ENCODE results near the gene INSIG1.

The INSIG1 gene

DNA sequence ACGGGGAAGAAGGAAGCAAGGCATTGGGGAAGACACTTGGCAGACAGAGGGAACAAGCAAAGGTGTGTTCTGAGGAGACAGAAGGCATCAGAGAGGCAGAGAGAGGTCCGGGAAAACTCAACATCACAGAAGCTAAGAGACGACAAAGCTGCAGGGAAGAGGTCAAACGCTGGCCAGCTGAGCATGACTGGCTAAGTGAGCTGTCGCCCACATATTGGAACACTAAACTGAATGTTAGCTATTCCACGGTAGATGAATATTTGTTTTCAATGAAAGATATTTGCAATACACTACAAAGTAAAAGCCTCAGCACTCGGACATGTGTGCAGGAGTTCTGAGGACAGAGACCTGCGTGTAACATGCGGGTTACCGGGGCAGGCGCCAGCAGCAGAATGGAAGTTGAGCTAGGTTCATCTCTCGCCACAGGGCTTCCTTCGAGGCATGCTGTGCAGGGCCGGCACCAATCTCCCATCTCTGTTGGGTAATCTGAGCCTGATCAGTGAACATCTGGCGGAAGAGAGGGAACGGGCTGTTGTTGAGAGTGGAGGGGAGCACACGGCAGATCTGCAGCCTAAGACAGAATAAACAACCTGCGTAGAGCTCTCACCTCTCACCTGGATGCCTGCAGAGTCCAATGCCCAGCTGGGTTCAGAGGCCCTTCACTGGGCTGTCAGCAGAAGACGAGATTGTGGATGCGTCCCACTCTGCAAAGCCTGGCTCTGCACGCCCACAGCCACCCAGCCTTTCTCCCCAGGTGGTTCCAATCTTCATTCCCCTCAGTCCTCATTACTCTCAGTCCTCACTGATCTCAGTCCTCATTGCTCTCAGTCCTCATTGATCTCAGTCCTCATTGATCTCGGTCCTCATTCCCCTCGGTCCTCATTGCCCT is 35.9 kb downstream of the INSIG1 start:
- peak; percentile 81 for DNase-seq

DNA sequence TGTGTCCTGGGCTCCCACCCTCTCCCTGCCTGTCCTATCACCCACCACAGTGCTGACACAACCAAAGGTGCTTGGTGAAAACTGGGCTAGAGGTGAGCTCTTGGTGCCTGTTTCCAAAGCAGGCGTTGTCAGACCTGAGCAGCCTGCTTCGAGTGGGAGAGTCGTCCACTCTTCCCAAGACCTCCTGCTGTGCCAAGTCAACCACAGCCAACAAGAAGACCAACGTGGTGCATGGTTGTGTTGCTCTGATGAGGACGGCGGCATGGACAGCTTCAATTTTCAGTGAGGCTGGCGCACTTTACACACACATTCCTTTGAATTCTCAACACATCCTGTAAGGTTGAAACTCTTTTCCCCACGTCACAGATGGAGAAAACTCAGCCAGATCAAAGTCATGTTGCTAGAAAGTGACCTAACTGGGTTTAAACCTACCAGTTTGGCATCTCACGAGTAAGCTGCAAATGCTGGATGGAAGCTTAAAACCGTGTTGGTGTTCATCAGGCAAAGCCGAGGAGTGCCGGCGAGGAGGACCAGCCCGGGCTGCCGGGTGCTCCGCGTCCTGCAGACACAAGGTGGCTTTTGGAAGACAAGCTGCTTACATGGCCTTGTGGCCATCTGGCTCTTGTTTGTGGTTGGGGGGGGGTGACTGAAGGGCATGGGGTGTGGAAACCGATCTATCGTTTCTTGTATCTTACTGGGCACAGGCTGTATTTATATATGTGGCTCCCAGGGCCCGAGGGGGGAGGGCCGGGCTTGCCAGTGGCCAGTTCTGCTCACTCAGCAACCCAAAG is 39.3 kb downstream of the INSIG1 start:
- no peak for DNase-seq

DNA sequence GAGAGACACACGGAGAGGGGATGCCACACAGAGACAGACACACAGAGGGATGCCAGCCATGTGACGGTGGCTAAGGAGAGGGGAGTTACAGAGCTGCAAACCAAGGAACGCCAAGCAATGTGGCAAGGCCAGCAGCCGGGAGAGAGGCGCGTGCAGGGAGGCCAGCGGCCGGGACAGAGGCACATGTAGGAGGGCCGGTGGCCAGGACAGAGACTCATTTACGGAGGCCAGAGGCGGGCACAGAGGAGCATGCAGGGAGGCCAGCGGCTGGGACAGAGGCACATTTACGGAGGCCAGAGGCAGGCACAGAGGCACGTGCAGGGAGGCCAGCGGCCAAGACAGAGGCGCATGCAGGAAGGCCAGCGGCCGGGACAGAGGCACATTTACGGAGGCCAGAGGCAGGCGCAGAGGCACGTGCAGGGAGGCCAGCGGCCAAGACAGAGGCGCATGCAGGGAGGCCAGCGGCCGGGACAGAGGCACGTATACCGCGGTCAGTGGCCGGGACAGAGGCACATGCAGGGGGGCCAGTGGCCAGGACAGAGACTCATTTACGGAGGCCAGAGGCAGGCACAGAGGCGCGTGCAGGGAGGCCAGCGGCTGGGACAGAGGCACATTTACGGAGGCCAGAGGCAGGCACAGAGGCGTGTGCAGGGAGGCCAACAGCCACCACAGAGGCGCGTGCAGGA is 40.4 kb downstream of the INSIG1 start:
- DNase-seq = no peak

DNA sequence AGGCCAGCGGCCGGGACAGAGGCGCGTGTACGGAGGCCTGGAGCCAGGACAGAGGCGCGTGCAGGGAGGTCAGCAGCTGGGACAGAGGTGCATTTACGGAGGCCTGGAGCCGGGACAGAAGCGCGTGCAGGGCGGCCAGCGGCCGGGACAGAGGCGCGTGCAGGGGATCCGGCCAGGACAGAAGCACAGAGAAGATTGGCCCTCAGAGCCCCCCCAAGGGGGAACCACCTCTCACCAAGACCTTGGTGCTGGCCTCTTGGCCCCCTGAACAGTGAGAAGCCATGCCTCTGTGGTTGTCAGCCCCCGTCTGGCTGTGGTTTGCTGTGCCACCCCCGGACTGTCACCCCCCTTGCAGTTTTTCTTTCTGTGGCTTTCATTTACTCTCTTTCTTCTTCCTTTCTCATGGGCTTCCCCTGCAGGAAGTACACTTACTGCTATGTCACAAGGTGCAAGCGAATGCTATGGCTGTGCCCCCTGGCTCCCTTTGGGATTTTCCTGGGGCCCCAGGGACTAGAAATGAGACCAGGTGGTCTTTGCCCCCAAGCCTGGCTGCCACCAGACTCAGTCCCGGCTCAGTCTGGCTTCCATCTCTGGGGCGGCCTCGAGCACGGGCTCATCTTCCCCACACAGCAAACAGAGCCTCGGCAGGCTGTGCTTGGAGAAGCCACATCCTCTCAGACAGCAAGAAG is 41.1 kb downstream of the INSIG1 start:
- DNase-seq = no peak

DNA sequence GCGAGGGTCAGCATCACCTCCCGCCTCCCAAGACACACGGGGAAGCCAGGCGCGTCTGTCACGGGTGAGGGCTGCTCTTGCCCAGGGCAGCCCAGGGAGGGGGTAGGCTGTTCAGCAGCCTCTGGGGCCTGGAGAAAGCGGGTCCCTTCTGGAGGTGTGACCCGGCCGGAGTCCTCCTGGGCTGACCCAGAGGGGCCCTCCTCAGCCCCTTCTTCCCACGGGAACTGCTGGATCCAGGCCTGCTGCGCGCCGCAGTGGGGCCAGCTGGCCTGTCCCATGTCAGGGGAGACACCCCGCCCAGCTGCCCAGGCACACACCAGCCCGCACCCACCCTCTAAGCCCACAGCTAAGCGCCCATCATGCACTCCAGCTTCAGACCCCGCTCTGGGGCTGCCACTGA is 41.8 kb downstream of the INSIG1 start:
- no peak for DNase-seq

DNA sequence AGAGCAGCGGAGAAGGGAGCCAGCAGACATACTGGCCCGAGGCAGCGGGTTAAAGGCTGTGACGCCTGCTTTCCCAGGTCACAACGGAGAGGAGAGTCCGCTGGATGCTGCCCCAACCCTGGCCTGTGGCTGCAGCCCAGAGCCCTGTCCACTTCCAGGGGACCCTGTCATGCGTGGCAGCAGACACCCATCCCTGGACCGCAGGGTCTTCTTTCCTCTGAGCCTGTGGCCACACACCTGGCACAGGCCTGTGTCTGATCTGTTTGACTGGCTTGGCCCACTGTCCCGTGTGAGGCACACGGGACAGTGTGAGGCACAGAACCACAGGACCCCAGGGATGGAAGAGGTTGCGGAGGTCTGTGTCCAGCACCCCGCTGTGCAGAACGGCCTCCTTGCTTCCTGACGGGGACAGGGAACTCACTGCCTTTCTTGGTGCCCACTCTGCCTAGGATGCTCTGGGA is 42.4 kb downstream of the INSIG1 start:
- DNase-seq = no peak

DNA sequence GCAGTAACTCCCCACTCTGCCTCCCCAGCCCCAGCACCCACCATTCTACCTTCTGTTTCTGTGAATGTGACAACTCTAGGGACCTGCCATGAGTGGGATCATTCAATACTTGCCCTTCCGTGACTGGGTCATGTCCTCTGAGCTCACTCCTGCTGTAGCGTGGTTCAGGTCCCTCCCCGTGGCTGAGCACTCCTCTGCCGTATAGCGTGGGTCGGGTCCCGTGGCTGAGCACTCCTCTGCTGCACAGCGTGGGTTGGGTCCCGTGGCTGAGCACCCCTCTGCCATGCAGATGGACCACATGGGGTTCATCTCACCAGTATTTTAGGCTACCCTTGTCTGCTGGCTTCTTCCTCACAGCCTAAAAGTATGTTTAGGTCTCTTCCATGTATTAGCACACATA is 43.0 kb downstream of the INSIG1 start:
- no peak for DNase-seq

DNA sequence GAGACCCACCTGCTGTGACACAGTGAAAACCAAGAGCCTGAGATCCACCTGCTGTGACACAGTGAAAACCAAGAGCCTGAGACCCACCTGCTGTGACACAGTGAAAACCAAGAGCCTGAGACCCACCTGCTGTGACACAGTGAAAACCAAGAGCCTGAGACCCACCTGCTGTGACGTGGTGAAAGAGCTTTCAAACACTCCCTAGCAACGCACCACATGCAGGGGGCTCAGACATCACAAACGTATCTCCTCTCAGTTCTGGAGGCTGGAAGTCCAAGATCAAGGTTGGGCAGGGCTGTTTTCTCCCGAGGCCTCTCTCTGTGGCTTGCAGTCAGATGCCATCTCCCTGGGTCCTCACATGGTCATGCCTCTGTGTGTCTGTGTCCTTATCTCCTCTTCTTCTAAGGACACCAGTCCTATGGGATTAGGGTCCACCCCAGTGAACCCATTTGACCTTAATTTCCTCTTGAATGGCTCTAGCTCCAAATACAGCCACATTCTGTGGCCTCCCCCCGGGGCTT is 43.8 kb downstream of the INSIG1 start:
- DNase-seq = no peak

DNA sequence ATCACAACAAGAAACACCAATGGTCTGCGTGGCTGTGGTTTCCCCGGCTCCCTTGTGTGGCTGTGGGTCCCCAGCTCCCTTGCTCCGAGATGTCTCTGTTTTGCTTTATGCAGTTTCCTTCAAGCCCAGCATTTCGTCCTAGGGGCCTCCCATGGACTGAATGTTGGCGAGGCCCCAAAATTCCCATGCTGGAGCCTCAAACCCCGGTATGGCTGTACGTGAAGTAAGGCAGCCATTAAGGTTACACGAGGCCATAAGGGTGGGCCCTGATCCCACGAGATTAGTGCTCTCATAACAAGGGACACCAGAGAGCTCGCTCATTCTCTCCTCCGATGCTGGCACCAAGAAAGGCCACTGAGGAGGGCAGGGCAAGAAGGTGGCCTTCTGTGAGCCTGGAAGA is 44.6 kb downstream of the INSIG1 start:
- DNase-seq = no peak

DNA sequence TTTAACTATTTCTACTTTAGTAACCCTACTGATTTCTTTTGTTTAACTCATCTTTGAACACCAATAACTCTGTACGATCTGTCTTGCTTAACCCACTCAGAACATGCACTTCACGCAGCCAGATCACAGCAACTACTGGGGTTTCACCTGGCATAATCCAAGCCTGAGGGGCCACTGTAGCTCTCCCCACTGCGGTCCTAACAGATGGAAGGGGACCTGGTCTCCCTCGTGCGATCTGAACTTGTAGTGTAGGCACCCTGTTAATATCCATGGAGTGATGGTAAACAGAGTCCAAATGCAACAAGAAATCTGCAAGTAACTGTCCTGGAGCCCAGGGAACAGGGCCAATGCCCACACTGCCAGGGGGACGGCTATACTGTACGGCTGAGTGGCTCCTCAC is 45.5 kb downstream of the INSIG1 start:
- DNase-seq = no peak

DNA sequence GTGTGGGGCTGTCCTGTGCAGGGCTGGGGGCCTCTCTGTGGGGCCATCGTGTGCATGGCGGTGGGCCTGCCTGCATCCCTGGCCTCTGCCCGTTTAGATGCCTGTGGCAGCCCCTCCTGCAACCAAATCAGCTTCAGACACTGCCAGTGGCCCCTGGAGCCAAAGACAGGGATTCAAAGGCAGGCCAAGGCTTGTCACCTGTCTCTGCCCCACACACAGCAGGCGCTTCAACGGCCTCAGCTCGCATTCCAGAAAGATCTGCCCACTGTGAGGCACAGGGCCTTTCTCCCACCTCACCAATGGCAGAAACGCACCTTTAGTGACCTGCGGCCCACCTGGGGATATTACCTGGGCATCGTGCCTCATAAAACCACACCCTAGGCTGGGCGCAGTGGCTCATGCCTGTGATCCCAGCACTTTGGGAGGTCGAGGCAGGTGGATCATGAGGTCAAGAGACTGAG is 46.0 kb downstream of the INSIG1 start:
- DNase-seq = no peak

DNA sequence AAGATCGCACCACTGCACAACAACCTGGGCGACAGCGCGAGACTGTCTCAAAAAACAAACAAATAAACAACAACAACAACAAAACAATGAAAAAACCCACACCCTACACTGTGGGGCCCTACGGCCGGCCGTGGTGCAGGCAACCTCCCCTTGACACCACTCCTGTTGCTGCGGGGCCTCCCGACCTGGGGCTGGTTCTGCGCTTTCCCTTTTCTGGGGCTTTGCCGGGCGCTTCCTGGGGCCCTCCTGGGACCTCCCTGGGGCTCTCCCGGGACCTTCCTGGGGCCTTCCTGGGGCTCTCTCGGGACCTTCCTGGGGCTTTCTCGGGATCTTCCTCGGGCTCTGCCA is 46.6 kb downstream of the INSIG1 start:
- no peak for DNase-seq

DNA sequence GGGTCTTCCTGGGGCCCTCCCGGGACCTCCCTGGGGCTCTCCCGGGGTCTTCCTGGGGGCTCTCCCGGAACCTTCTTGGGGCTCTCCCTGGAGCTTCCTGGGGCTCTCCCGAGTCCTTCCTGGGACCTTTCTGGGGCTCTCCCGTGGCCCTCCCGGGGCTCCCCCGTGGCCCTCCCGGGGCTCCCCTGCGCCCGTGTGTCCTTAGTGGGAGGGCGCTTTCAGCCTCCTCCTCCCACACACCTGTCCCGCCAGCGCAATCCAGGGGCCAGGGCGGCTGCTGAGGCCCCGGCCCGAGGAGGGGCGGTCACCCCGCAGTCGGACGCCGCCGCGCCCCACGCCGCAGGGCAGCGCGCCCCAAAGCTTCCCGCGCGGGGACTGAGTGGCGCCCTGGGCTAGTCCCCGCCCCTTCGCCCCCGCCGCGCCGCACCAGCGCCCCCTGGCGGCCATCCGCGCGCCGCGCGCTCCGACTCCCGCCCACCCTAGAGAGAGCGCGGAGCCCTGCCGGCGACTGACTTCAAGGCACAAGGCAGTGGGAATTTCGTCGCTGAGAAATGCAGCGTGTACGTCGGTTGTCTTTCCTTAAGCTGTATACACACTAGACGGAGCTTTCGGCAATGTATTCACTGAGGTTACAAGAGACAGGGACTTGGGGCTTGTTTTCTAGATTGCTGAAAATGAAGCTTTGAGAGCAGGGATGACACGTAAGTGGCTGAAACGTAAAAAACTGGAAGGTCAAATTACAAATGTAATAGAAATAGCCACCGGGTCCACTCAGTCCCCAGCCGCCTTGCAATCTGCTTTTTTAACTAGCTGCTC is 47.1 kb downstream of the INSIG1 start:
- DNase-seq = peak; percentile 87

DNA sequence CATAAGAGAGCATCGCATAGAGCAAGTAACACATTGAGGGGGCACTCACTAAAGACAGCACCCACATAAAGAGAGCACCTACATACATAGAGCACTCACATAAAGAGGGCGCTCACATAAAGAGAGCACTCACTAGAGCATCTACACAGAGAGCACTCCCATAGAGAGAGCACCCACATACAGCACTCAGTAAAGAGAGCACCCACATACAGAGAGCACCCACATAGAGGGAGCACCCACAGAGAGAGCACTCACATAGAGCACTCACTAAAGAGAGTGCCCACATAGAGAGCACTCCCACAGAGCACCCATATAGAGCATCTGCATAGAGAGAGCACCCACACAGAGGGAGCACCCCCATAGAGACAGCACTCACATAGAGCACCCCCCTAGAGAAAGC is 47.8 kb downstream of the INSIG1 start:
- DNase-seq = no peak

DNA sequence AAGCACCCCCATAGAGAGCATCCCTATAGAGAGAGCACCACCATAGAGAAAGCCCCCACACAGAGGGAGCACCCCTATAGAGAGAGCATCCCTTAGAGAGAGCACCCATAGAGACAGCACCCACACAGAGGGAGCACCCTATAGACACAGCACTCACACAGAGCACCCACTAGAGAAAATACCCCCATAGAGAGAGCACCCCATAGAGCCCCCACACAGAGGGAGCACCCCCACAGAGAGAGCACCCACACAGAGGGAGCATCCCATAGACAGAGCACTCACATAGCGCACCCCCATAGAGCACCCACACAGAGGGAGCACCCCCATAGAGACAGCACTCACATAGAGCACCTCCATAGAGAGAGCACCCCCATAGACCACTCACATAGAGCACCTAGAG is 48.6 kb downstream of the INSIG1 start:
- DNase-seq = no peak

DNA sequence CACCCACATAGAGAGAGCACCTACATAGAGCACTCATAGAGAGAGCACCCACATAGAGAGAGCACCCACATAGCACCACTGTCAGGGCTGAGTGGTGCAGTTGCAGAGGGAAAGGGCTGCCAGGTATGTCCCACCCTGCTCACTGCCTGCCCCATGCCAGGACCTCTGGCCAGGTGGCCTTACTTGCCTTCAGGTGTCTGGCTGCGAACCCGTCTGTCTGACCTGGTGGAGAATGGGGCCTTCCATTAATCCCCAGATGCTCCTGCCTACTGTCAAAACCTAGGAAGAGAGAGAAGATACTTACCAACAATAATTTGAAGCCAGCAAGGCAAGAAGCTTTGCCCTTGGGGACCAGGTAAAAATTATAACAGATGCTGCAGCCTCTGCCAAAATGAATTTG is 51.1 kb downstream of the INSIG1 start:
- DNase-seq = no peak

DNA sequence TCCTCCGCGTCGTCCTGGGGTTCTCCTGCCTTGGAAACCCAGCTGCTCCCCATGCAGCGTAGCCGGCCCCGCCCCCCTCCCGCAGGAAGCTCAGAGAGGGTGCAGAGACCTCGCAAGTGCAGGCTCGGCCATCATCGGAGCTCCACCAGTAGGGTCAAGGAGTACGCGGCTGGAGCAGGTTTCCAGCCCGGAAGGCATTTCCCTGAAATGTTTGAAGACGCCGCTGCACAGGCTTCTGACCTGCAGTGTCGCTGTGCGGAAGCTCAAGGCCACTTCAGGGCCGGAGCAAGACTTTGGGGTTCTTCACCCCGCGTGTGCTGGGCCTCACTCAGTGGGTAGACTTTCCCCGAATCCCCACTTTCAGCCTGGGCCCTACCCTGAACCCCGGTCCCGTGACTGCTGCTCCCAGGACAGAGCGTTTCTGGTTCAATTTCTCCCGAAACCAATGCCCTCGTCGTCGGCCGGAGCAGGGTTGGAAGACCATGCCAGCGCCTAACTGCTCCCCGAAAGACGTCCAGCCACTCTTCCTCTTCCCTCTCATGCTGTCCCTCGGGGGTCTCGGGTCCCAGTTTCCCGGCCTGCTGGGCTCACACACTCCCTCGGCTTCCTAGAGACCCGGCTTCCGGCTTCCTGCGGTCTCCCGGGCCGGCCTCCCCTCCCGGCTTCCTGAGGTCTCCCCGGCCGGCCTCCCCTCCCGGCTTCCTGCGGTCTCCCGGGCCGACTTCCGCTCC is 52.1 kb downstream of the INSIG1 start:
- DNase-seq = no peak

DNA sequence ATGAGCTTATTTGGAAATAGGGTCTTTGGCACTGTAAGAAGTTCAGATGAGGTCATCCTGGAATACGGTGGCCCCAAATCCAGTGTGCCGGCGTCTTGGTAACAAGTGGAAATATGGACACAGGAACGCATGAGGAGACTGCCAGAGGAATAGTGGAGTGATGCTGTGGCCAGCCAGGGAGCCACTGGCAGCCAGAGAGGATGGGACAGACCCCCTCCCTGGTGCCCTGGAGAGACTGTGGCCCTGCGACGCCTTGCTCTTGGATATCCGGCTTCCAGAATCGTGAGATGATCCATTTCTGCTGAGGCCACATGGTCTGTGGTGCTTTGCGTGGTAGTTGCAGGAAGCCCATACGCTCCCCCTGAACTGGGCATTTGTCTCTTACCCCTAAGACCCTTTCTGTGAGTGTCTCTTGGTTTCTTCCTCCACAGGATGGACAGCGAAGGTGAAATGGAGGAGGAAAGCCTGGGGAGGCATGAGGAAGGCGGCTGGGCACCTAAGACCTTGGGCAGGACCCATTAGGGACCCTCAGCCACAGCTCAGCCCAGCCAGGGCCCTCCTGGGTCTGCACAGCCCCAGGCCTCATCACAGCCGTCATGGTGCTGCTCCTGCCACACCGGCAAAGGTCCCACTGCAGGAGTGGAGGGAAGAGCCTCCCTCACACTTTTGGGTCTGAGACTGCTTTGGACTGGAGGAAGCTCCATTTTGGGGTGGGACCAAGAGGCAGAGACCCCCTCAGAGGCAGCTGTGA is 53.6 kb downstream of the INSIG1 start:
- no peak for DNase-seq

DNA sequence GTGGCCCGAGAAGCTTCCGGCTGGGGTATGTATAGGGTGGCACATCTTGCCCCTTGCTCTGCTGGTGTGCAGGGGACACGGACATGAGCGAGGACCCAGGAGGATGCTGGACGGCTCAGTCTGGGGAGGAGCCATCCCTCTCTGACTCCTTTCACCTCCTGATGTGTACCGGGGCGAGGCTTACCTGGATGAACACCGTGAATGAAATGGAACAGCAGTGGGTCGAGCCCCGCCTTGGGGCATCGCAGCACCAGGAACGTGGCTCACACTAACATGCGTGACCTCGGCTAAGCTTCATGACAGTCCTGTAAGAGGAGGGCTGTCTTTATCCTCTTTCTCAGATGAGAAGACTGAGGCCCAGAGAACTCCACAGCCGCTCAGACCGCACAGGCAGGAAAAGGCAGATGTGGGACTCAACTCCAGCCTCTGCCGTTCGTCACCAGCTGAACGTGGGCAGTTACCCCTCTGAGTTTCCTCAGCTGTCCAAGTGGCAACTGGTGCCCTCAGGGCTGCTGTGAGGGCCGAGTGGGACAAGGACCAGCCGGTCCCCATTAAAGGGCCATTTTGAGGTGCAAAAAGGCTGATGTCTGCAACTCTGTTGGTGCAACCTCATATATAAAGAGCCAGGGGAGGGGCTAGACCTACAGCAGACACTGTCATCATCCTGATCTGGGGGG is 54.5 kb downstream of the INSIG1 start:
- no peak for DNase-seq

DNA sequence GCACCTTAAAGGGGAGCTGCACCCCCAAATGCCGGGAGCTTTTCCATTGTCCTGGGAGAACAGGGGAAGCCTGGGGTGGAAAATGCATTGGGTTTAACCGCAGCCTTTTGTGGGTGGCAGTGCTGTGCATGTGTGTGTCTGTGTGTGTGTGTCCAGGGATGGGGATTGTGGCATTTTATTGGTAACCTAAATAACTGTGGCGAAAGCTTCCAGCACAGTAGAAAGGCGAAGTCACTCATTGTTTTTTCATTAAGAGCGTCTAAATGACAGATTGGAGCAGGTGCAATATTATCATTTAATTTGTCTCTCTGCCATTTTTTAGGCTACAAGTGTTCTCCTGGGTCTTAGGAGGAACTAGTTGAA is 55.1 kb downstream of the INSIG1 start:
- no peak for DNase-seq
